Measurements from ENCODE around the gene DENND2A.
A peak's percentile ranks its signal among the peaks of the same experiment; 100 is the strongest.
"Not testable (repeated sequence)": the region's sequence is repeated elsewhere in the genome, so short reads cannot be mapped to it uniquely, and the experiment has no call there.

Gene DENND2A

DNA sequence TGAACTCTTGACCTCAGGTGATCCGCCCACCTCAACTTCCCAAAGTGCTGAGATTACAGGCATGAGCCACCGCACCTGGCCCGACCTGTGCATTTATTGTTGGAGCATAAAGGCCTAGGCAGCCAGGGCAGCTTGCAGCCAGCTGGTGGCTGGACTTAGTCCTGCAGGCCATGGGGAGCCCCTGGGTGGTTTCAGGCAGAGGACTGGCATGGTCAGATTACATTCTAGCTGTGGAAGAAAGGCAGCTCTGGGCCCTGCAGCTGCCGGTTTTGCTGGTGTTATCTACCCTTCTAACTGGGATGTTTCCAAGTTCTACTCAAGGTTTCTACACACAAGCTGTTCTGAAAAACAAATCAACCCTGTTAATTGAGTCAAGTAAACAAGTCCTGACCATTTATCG is 138.6 kb downstream of the DENND2A start:
- DNase-seq (ENCODE audit: low read depth in 1 of 2, low spot score in 1 of 2): no peak
- in situ Hi-C loops (cut with HindIII; ENCODE audit: low pct_unique_long_range_greater_than_20kb, low sequenced_read_pairs): no loop called here
- no peak for TF ChIP-seq JUND (IDR thresholded peaks at IDR 0.05; ENCODE audit: low read depth)

DNA sequence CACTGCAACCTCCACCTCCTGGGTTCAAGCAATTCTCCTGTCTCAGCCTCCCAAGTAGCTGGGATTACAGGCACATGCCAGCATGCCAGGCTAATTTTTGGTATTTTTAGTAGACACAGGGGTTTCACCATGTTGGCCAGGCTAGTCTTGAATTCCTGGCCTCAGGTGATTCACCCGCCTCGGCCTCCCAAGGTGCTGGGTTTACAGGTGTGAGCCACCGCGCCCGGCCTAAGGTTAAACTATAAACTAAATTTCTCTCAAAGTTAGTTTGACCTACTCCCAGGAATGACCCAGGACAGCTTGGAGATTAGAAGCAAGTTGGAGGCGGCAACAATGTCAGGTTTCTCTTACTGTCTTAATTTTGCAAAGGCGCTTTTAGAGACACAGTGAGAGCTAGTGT is 142.8 kb downstream of the DENND2A start:
- DNase-seq (ENCODE audit: low read depth in 1 of 2, low spot score in 1 of 2); in situ Hi-C loops (cut with HindIII; ENCODE audit: low pct_unique_long_range_greater_than_20kb, low sequenced_read_pairs): not testable (repeated sequence)

DNA sequence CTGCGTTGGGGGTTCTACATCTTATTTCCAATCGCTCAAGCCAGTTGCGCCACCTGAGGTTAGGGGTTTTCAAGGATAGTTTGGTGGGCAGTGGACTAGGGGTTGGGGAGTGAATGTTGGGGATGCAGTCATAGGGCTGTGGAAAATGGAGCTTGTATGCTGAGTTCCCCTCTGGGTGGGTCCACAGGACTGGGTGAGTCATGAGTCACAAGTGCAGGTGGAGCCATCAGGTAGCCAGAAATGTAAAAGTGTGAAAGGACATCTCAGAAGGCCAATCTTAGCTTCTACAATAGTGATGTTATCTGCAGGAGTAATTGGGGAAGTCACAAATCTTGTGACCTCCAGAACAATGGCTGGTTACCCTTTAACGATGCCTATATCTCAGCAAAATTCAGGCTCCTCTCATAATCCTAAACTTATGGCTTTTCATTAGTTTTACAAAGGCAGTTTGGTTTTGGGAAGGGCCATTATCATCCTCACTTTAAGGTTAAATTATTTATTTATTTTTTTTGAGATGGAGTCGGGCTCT is 143.3 kb downstream of the DENND2A start:
- DNase-seq (ENCODE audit: low read depth in 1 of 2, low spot score in 1 of 2): no peak
- in situ Hi-C loops (cut with HindIII; ENCODE audit: low pct_unique_long_range_greater_than_20kb, low sequenced_read_pairs): no loop called here
- no peak for TF ChIP-seq JUND (IDR thresholded peaks at IDR 0.05; ENCODE audit: low read depth)

DNA sequence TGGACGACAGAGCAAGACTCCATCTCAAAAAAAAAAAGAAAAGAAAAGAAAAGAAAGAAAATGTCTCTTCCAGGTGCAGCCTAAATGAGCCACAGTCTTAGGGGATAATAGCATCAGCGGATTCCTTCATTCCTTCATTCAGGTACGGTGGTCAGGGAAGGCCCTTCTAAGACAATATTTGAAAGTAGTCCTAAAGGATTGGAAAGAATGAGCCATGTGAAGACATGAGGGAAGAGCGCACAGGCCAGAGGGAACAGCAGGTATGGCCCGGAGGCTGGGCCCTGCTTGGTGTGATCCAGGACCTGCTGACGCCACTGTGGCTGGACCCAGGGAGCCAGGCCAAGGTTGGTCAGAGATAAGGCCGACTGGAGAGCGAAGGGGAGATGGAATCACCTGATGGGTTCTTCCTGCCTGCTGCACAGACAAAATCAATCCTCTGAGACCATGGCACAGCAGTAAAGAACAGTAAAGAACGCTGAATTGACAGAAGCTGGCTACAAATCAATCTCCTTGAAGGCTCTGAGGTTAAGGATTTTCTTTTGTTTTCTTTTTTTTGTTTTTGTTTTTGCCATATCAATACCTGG is 145.0 kb downstream of the DENND2A start:
- TF ChIP-seq JUND (IDR thresholded peaks at IDR 0.05; ENCODE audit: low read depth): no peak
- no peak for DNase-seq (ENCODE audit: low read depth in 1 of 2, low spot score in 1 of 2)
- in situ Hi-C loops (cut with HindIII; ENCODE audit: low pct_unique_long_range_greater_than_20kb, low sequenced_read_pairs): no loop called here

- no peak for DNase-seq (ENCODE audit: low read depth in 1 of 2, low spot score in 1 of 2)
- no peak for TF ChIP-seq JUND (IDR thresholded peaks at IDR 0.05; ENCODE audit: low read depth)
- in situ Hi-C loops (cut with HindIII; ENCODE audit: low pct_unique_long_range_greater_than_20kb, low sequenced_read_pairs): no loop called here
Observed at GRCh38 chr7:140494867-140495266, 145.7 kb downstream of the DENND2A start.

- DNase-seq (ENCODE audit: low read depth in 1 of 2, low spot score in 1 of 2): no peak
- no peak for TF ChIP-seq JUND (IDR thresholded peaks at IDR 0.05; ENCODE audit: low read depth)
- in situ Hi-C loops (cut with HindIII; ENCODE audit: low pct_unique_long_range_greater_than_20kb, low sequenced_read_pairs): no loop called here
Observed at GRCh38 chr7:140489026-140489359, 151.6 kb downstream of the DENND2A start.

GRCh38 chr7:140485500-140486265 is 154.9 kb downstream of the DENND2A start:
- in situ Hi-C loops (cut with HindIII; ENCODE audit: low pct_unique_long_range_greater_than_20kb, low sequenced_read_pairs): no loop called here
- TF ChIP-seq JUND (IDR thresholded peaks at IDR 0.05; ENCODE audit: low read depth): no peak
- no peak for DNase-seq (ENCODE audit: low read depth in 1 of 2, low spot score in 1 of 2)

- DNase-seq (ENCODE audit: low read depth in 1 of 2, low spot score in 1 of 2): no peak
- TF ChIP-seq JUND (IDR thresholded peaks at IDR 0.05; ENCODE audit: low read depth): no peak
- in situ Hi-C loops (cut with HindIII; ENCODE audit: low pct_unique_long_range_greater_than_20kb, low sequenced_read_pairs): no loop called here
Observed at GRCh38 chr7:140484951-140485499, 155.6 kb downstream of the DENND2A start.

DNA sequence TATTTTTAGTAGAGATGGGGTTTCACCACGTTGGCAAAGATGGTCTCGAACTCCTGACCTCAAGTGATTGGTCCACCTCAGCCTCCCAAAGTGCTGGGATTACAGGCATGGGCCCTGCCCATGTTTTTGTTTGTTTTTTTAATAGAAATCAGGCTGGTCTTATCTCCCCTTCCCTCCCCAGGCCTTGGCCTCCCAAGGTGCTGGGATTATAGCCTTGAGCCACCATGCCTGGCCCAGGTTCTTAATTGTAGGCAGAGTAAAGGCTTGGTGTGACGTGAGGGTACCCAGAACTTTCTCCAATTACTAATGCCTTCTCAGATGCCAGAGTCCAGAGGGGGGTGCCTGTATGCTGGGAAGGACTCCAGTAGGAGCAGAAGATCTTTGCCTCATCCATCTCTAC is 156.1 kb downstream of the DENND2A start:
- no peak for DNase-seq (ENCODE audit: low read depth in 1 of 2, low spot score in 1 of 2)
- no peak for TF ChIP-seq JUND (IDR thresholded peaks at IDR 0.05; ENCODE audit: low read depth)
- in situ Hi-C loops (cut with HindIII; ENCODE audit: low pct_unique_long_range_greater_than_20kb, low sequenced_read_pairs): no loop called here

GRCh38 chr7:140479739-140480084 is 160.9 kb downstream of the DENND2A start:
- no peak for TF ChIP-seq JUND (IDR thresholded peaks at IDR 0.05; ENCODE audit: low read depth)
- in situ Hi-C loops (cut with HindIII; ENCODE audit: low pct_unique_long_range_greater_than_20kb, low sequenced_read_pairs): no loop called here
- no peak for DNase-seq (ENCODE audit: low read depth in 1 of 2, low spot score in 1 of 2)

- in situ Hi-C loops (cut with HindIII; ENCODE audit: low pct_unique_long_range_greater_than_20kb, low sequenced_read_pairs): no loop called here
- DNase-seq (ENCODE audit: low read depth in 1 of 2, low spot score in 1 of 2): peak; percentile 80 to 96
- no peak for TF ChIP-seq JUND (IDR thresholded peaks at IDR 0.05; ENCODE audit: low read depth)
Observed at GRCh38 chr7:140479062-140479738, 161.4 kb downstream of the DENND2A start, which contains the start of gene MKRN1. Gene MKRN1 (minus strand): TSS chr7:140479505. CDS start chr7:140479344, 161 bp downstream.

DNA sequence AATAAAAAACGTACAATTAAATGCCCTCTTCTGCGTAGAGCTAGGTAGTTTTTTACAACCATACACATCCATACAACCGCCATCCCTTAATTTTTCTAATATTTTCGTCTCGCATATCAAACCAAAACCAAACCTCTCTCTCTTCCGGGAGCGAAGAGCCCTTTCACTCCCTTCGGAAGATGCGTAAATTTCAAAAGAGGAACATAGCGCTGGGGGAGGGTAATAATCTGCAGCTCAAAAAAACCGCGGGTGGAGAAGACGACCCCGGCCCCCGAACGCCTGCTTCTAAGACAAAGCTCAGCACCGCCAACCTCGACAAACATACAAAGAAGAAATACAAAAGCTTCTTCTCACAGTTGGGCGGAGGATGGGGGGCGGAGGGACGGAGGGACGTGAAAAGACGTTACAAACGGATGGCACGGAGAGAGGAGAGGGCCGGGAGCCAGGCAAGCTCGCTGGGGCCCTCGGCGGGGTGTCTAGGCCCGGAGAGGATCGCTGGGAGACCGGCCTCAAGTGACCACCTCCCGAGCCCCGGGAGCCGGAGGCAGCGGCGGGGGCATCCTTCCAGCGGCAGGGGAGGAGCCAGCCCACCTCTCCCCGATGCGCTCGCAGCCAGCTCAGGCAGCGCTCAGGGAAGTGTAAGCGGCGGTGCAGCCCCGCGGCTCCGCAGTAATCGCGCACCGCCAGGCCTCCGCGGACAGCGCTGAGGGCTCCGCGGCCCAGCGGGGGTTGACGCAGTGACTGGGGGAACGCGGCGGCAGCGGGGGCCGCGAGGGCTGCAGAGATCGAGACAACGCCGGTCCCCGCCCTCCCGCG is 162.2 kb downstream of the DENND2A start:
- in situ Hi-C loops (cut with HindIII; ENCODE audit: low pct_unique_long_range_greater_than_20kb, low sequenced_read_pairs): no loop called here
- TF ChIP-seq JUND (IDR thresholded peaks at IDR 0.05; ENCODE audit: low read depth): no peak
- DNase-seq (ENCODE audit: low read depth in 1 of 2, low spot score in 1 of 2): peak in 1 of 2 experiments; percentile 41
